Gastrocnemius medialis (tissue), 4 donors: ENCODE data around the gene INPP5F. TPM values are rescaled to one million over a fixed set of nuclear protein-coding genes. Genes with fewer than 3 reads are reported as not detected.
"Not testable (repeated sequence)": the region's sequence is repeated elsewhere in the genome, so short reads cannot be mapped to it uniquely, and the experiment has no call there.

Experiments
- ATAC-seq, 2 donors: fragments of 150-250 bp; one replicate each; pipeline ENCODE4 v1.9.1; 2016
- DNase-seq, 2 donors: peaks; one replicate each; pipeline ENCODE4 v3.0.0-alpha.2; 2019
- H3K27ac ChIP-seq, 4 donors: fragments of 200-600 bp; sonication (generic); 1 replicate in 1 of 4; 2 replicates in 3 of 4; pipeline ENCODE4 v1.5.1; 2016 to 2018; ENCODE audit warnings: mild to moderate bottlenecking in 2 of 4, moderate library complexity in 1 of 4
- H3K27me3 ChIP-seq, 3 donors: fragments of 200-600 bp; sonication (generic) in 2 of 3; 1 replicate in 1 of 3; 2 replicates in 2 of 3; pipeline versions ENCODE4 v1.5.1 to v1.6.0; 2016 to 2019; ENCODE audit warnings: mild to moderate bottlenecking in 1 of 3, moderate library complexity in 1 of 3
- H3K36me3 ChIP-seq, 2 donors: fragments of 200-600 bp; sonication (generic) in 1 of 2; one replicate each; pipeline ENCODE4 v1.5.1; 2017 to 2018
- H3K4me1 ChIP-seq, 2 donors: fragments of 200-600 bp; sonication (generic) in 1 of 2; one replicate each; pipeline ENCODE4 v1.5.1; 2016 to 2017; ENCODE audit warnings: mild to moderate bottlenecking in 2 of 2
- H3K4me3 ChIP-seq, 4 donors: fragments of 200-600 bp; sonication (generic) in 3 of 4; 1 replicate in 1 of 4; 2 replicates in 3 of 4; pipeline ENCODE4 v1.5.1; 2016 to 2019; ENCODE audit warnings: mild to moderate bottlenecking in 2 of 4
- H3K9me3 ChIP-seq, 3 donors: fragments of 200-600 bp; sonication (generic) in 2 of 3; 1 replicate in 1 of 3; 2 replicates in 2 of 3; pipeline ENCODE4 v1.5.1; 2016 to 2019
- CTCF ChIP-seq, 5 experiments: fragments of 450-650 bp in 3 of 5; fragments of 200-600 bp in 2 of 5; sonication (generic) in 2 of 5; IDR thresholded peaks in 4 of 5; conservative IDR thresholded peaks in 1 of 5; 1 replicate in 4 of 5; 2 replicates in 1 of 5; pipeline ENCODE4 v1.5.1; 2016 to 2019; ENCODE audit warnings: antibody characterized with exemption in 5 of 5, mild to moderate bottlenecking in 3 of 5, moderate library complexity in 3 of 5
- POLR2A ChIP-seq, 2 donors: fragments of 450-650 bp; IDR thresholded peaks; one replicate each; pipeline ENCODE4 v1.6.1; 2017; ENCODE audit warnings: antibody characterized with exemption in 2 of 2, mild to moderate bottlenecking in 2 of 2, moderate library complexity in 2 of 2
- in situ Hi-C, 4 donors: fragments of 200-750 bp; cut with MboI; loops; one replicate each; pipeline versions ENCODE4 v1.15.0 to v1.8.0; 2017; ENCODE audit warnings: low sequenced_read_pairs in 4 of 4
- intact Hi-C: fragments of 100-400 bp; cut with DNase I; formaldehyde crosslinking; loops from one replicate; pipeline ENCODE4 v1.15.1; 2023; ENCODE audit warnings: low total_unique reads
- total RNA-seq, 4 donors: library from RNA; depleted of rRNA; stranded (reverse); fragments of >200 nt; gene quantifications; one replicate each; pipeline versions ENCODE4 v1.1.0 to v1.2.3, GENCODE V29; 2016

The INPP5F gene
- total RNA-seq, 4 donors from 2014 or later, result 8.7 to 11.6 (median 10.5) TPM

GRCh38 chr10:119770928-119771327 is 45.1 kb downstream of the INPP5F start:
- Histone ChIP-seq H3K27me3 (no peaks in the 10 kb centered on the region), H3K36me3 (no peaks in the 10 kb centered on the region), H3K4me1 (peaks cover 8 to 20% of the 10 kb centered on the region in 2 donors), H3K27ac (no peak overlapping the region), H3K4me3 (no peak overlapping the region), H3K9me3 (no peaks in the 10 kb centered on the region)
- ATAC-seq (no peak), DNase-seq (no peak)
- in situ Hi-C loops (no loop called here), intact Hi-C loops (no loop called here)
- no peak for TF ChIP-seq CTCF (IDR thresholded peaks at IDR 0.05 in 4 of 5, conservative IDR thresholded peaks at IDR 0.05 in 1 of 5)
- no peak for TF ChIP-seq POLR2A (IDR thresholded peaks at IDR 0.05)

- Histone ChIP-seq H3K27me3 (no peaks in the 10 kb centered on the region), H3K9me3 (no peaks in the 10 kb centered on the region), H3K4me3 (no peak overlapping the region), H3K4me1 (peaks cover 8 to 20% of the 10 kb centered on the region in 2 donors), H3K27ac (no peak overlapping the region), H3K36me3 (no peaks in the 10 kb centered on the region)
- TF ChIP-seq CTCF (IDR thresholded peaks at IDR 0.05 in 4 of 5, conservative IDR thresholded peaks at IDR 0.05 in 1 of 5) (no peak), POLR2A (IDR thresholded peaks at IDR 0.05) (no peak)
- intact Hi-C loops (no loop called here), in situ Hi-C loops (no loop called here)
- DNase-seq (no peak), ATAC-seq (no peak)
Observed at GRCh38 chr10:119772334-119772733, 46.5 kb downstream of the INPP5F start.

GRCh38 chr10:119773041-119773440 is 47.2 kb downstream of the INPP5F start:
- H3K9me3 ChIP-seq, intact Hi-C loops, DNase-seq, H3K36me3 ChIP-seq, H3K27ac ChIP-seq, ATAC-seq, H3K4me3 ChIP-seq, in situ Hi-C loops, H3K27me3 ChIP-seq: not testable (repeated sequence)
- peaks cover 8 to 20% of the 10 kb centered on the region in 2 donors for H3K4me1 ChIP-seq

- Histone ChIP-seq H3K4me3 (no peak overlapping the region), H3K9me3 (no peaks in the 10 kb centered on the region), H3K4me1 (peaks cover 0 to 4% of the 10 kb centered on the region in 2 donors), H3K36me3 (no peaks in the 10 kb centered on the region), H3K27ac (no peak overlapping the region), H3K27me3 (no peaks in the 10 kb centered on the region)
- DNase-seq (no peak), ATAC-seq (no peak)
- in situ Hi-C loops, result no loop called here
- intact Hi-C loops, result no loop called here
- TF ChIP-seq POLR2A (IDR thresholded peaks at IDR 0.05) (no peak), CTCF (IDR thresholded peaks at IDR 0.05 in 4 of 5, conservative IDR thresholded peaks at IDR 0.05 in 1 of 5) (no peak)
Observed at GRCh38 chr10:119775529-119775928, 49.7 kb downstream of the INPP5F start.

DNA sequence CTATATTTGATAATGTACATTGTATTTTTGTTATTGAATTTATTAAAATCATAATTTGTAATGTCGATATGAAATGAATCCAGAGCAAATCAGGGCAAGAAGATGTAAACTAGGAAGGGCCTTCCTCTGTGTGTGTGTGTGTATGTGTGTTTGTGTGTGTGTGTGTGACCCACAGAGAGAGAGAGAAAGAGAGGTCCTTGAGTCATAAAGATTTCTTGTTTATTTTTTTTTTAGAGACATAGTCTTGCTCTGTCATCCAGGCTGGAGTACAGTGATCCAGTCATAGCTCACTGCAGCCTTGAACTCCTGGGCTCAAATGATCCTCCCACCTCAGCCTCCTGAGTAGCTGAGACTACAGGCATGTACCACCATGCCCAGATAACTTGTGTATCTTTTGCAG is 50.7 kb downstream of the INPP5F start:
- intact Hi-C loops, result no loop called here
- H3K27me3 ChIP-seq, result no peaks in the 10 kb centered on the region
- no peaks in the 10 kb centered on the region for H3K36me3 ChIP-seq
- DNase-seq (no peak), ATAC-seq (no peak)
- no peak for TF ChIP-seq CTCF (IDR thresholded peaks at IDR 0.05 in 4 of 5, conservative IDR thresholded peaks at IDR 0.05 in 1 of 5)
- TF ChIP-seq POLR2A (IDR thresholded peaks at IDR 0.05), result no peak
- no peak overlapping the region for H3K27ac ChIP-seq
- no peaks in the 10 kb centered on the region for H3K9me3 ChIP-seq
- H3K4me3 ChIP-seq, result no peak overlapping the region
- in situ Hi-C loops, result no loop called here
- H3K4me1 ChIP-seq, result no peaks in the 10 kb centered on the region
